HL-60 (cell line): ENCODE data around the gene MAN2C1.
"Not testable (repeated sequence)": the region's sequence is repeated elsewhere in the genome, so short reads cannot be mapped to it uniquely, and the experiment has no call there.

ENCODE experiments used
- DNase-seq, 2 experiments: peaks; one replicate each; pipeline ENCODE4 v3.0.0-alpha.2; 2010 to 2020; ENCODE audit warnings: low read depth in 1 of 2, low spot score in 1 of 2
- H3K27ac ChIP-seq: fragments of 250-450 bp; sonication (Bioruptor Pico); replicated peaks from 2 replicates; pipeline ENCODE4 v1.5.1; 2020; ENCODE audit warnings: mild to moderate bottlenecking, moderate library complexity
- H3K27me3 ChIP-seq: fragments of 250-450 bp; sonication (Bioruptor Pico); 2 replicates; pipeline ENCODE4 v1.5.1; 2021; ENCODE audit warnings: mild to moderate bottlenecking, moderate library complexity; ENCODE audit not compliant: insufficient read depth, poor library complexity, severe bottlenecking
- H3K4me3 ChIP-seq: replicated peaks from 2 replicates; pipeline ENCODE4 v1.5.1; 2011; ENCODE audit warnings: mild to moderate bottlenecking, control low read depth, low read length; ENCODE audit not compliant: insufficient read depth
- CTCF ChIP-seq: IDR thresholded peaks from one replicate; pipeline ENCODE4 v1.5.1; 2011; ENCODE audit warnings: low read length, control low read depth, inconsistent platforms; ENCODE audit not compliant: insufficient read depth
- GABPA ChIP-seq: IDR thresholded peaks from 2 replicates; pipeline ENCODE4 v1.6.1; 2012; ENCODE audit warnings: low read depth
- POLR2AphosphoS5 ChIP-seq: IDR thresholded peaks from 2 replicates; pipeline ENCODE4 v1.6.1; 2012; ENCODE audit warnings: low read depth
- REST ChIP-seq: IDR thresholded peaks from 2 replicates; pipeline ENCODE4 v1.6.1; 2012; ENCODE audit warnings: low read depth; ENCODE audit not compliant: insufficient replicate concordance
- SPI1 ChIP-seq: IDR thresholded peaks from 2 replicates; pipeline ENCODE4 v1.6.1; 2012; ENCODE audit warnings: low read depth, mild to moderate bottlenecking, borderline replicate concordance

Gene MAN2C1

GRCh38 chr15:75353604-75354003 lies 14.8 kb downstream of the MAN2C1 start:
- H3K27me3 ChIP-seq = no peaks in the 10 kb centered on the region
- TF ChIP-seq GABPA = no peak
- no peak; the same call in 1 of the 2 replicates for TF ChIP-seq POLR2AphosphoS5
- no peak for TF ChIP-seq SPI1
- no peak for TF ChIP-seq REST
- no peak for TF ChIP-seq CTCF
- no peak overlapping the region for H3K4me3 ChIP-seq
- no peak overlapping the region for H3K27ac ChIP-seq
- no peak for DNase-seq

DNA sequence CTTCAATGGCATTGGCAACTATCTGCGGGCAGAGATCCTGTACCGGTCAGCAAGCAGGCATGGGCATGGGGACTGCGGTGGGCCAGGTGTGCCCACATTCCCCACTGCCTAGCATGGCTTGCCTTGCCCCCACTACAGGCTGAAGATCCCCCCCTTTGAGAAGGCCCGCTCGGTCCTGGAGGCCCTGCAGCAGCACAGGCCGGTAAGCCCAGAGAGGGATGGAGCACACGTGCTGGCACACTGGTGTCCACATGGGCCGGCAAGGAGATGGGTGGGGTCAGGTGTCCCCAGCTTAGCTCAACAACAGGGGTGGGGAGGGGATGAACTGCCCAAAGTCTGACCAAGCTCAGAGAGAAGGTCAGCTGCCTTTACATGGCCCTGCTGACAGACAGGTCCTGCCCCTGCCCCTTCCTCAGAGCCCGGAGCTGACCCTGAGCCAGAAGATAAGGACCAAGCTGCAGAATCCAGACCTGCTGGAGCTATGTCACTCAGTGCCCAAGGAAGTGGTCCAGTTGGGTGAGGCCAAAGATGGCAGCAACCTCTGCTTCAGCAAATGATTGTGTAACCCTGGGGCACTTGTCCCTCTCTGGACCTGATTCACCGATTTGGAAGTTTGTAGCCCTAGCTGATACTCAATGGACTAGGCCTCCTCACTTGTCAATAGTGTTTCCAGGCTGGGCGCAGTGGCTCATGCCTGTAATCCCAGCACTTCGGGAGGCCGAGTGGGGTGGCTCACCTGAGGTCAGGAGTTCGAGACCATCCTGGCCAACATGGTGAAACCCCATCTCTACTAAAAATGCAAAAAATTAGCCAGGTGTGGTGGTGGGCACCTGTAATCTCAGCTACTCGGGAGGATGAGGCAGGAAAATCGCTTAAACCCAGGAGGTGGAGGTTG lies 16.0 kb downstream of the MAN2C1 start:
- DNase-seq = no peak
- no peak overlapping the region for H3K27ac ChIP-seq
- TF ChIP-seq SPI1 (no peak), CTCF (no peak), GABPA (no peak), REST (no peak), POLR2AphosphoS5 (no peak; the same call in 1 of the 2 replicates)
- H3K27me3 ChIP-seq = peaks cover 9% of the 10 kb centered on the region
- H3K4me3 ChIP-seq = no peak overlapping the region

DNA sequence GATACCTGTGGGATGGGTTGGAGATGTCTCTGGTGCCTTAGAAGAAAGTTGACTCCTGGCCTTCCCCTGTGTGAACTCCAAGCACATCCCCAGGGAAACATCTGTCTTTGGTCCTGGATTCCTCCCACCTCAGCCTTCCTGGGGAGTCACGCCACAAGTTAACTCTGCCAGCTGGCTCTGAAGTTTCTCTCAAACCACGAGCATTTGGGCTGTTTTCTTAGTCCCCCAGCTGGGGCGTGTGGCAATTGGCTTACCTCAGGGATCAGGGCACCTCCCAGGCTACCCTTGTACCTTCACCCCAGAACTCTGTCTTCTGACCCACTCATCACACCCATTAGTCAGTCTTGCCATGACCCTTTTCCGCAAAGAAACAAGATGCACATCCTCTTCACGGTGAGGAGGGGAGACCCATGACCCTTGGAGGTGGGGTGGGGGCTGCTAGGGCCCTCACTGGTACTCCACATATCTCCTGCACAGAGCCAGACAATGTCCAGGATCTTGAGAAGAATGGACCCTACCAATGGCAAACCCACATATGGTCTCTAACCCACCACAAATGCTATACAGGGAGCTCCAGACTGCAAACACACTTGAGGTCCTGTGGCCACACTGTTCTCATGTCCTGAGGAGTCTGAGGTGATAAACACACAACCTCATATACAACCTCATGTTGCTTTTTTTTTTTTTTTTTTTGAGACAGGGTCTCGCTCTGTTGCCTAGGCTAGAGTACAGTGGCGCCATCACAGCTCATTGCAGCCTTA lies 17.6 kb downstream of the MAN2C1 start:
- Histone ChIP-seq H3K27me3 (peaks cover 16% of the 10 kb centered on the region), H3K4me3 (no peak overlapping the region), H3K27ac (no peak overlapping the region; the same call in 1 of the 2 replicates)
- DNase-seq = peak in 1 of 2 experiments; percentile 4
- TF ChIP-seq SPI1 (no peak), POLR2AphosphoS5 (no peak)

- H3K27ac ChIP-seq = peak overlapping the region; percentile 7
- no peak overlapping the region for H3K4me3 ChIP-seq
- TF ChIP-seq REST (no peak), GABPA (peak; percentile 62; the same call in 1 of the 2 replicates), CTCF (no peak), POLR2AphosphoS5 (peak; percentile 96), SPI1 (peak; percentile 87)
- peak; percentile 86 to 95 for DNase-seq
- H3K27me3 ChIP-seq = peaks cover 16% of the 10 kb centered on the region
Measured at GRCh38 chr15:75349851-75350588, 18.4 kb downstream of the MAN2C1 start.

DNA sequence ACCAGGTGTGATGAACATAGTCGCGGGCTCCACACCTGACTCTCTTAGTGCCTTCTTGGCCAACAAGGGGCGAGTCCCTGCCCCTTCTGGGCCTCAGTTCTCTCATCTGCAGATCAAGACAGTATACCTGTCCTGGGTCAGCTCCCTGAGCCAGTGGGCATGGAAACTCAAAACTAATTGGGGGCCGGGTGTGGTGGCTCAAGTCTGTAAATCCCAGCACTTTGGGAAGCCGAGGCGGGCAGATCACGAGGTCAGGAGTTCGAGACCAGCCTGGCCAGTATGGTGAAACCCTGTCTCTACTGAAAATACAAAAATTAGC lies 19.1 kb downstream of the MAN2C1 start:
- Histone ChIP-seq H3K27ac (peak overlapping the region; percentile 7), H3K27me3 (peaks cover 16% of the 10 kb centered on the region)
- not testable (repeated sequence) for DNase-seq, H3K4me3 ChIP-seq
